H9 (cell line): ENCODE data around the gene KRTAP6-2. TPM values are rescaled to one million over a fixed set of nuclear protein-coding genes. Genes with fewer than 3 reads are reported as not detected.

Experiments
- DNase-seq: peaks from one replicate; pipeline ENCODE4 v3.0.0-alpha.2; 2017
- H2AFZ ChIP-seq: one replicate; pipeline ENCODE4 v1.6.1; 2013; ENCODE audit warnings: mild to moderate bottlenecking, low read length, control low read depth, moderate library complexity
- H2AK5ac ChIP-seq: 2 replicates; pipeline ENCODE4 v1.6.1; 2013; ENCODE audit warnings: low read length, control low read depth, mixed read lengths; ENCODE audit not compliant: insufficient read length
- H2BK120ac ChIP-seq: one replicate; pipeline ENCODE4 v1.6.1; 2013; ENCODE audit warnings: low read depth, mild to moderate bottlenecking, low read length, control low read depth, inconsistent platforms; ENCODE audit not compliant: poor library complexity, severe bottlenecking
- H2BK12ac ChIP-seq: 2 replicates; pipeline ENCODE4 v1.6.1; 2013; ENCODE audit warnings: low read length, control low read depth, mixed read lengths, low read depth; ENCODE audit not compliant: insufficient read length
- H2BK15ac ChIP-seq: 2 replicates; pipeline ENCODE4 v1.6.1; 2013; ENCODE audit warnings: low read depth, low read length, control low read depth
- H2BK20ac ChIP-seq: one replicate; pipeline ENCODE4 v1.6.1; 2013; ENCODE audit warnings: low read depth, mild to moderate bottlenecking, low read length, control low read depth, inconsistent platforms; ENCODE audit not compliant: poor library complexity, severe bottlenecking
- H2BK5ac ChIP-seq: 2 replicates; pipeline ENCODE4 v1.6.1; 2013; ENCODE audit warnings: low read length, control low read depth, mixed read lengths; ENCODE audit not compliant: insufficient read length
- H3K14ac ChIP-seq: 2 replicates; pipeline ENCODE4 v1.6.1; 2013; ENCODE audit warnings: low read length, control low read depth; ENCODE audit not compliant: insufficient read depth
- H3K18ac ChIP-seq: 2 replicates; pipeline ENCODE4 v1.6.1; 2013; ENCODE audit warnings: low read depth, mild to moderate bottlenecking, mixed read lengths, low read length, control low read depth; ENCODE audit not compliant: insufficient read length
- H3K23ac ChIP-seq: 2 replicates; pipeline ENCODE4 v1.6.1; 2013; ENCODE audit warnings: low read length, control low read depth, mixed read lengths, low read depth; ENCODE audit not compliant: insufficient read length
- H3K23me2 ChIP-seq: 2 replicates; pipeline ENCODE4 v1.6.1; 2013; ENCODE audit warnings: low read depth, mild to moderate bottlenecking, mixed read lengths, low read length, control low read depth; ENCODE audit not compliant: insufficient read length, poor library complexity, severe bottlenecking
- H3K27ac ChIP-seq: 2 replicates; pipeline ENCODE4 v1.5.1; 2013; ENCODE audit warnings: low read length, control low read depth, mixed read lengths, low read depth; ENCODE audit not compliant: insufficient read length
- H3K27me3 ChIP-seq: 2 replicates; pipeline ENCODE4 v1.6.1; 2013; ENCODE audit warnings: low read length, control low read depth, inconsistent platforms; ENCODE audit not compliant: insufficient read depth
- H3K4ac ChIP-seq: 2 replicates; pipeline ENCODE4 v1.6.1; 2013; ENCODE audit warnings: low read depth, mild to moderate bottlenecking, control low read depth, inconsistent platforms, low read length, moderate library complexity
- H3K4me1 ChIP-seq: 2 replicates; pipeline ENCODE4 v1.6.1; 2013; ENCODE audit warnings: low read length, control low read depth, inconsistent platforms; ENCODE audit not compliant: insufficient read depth
- H3K4me2 ChIP-seq: 2 replicates; pipeline ENCODE4 v1.6.1; 2013; ENCODE audit warnings: low read length, control low read depth, mixed read lengths; ENCODE audit not compliant: insufficient read length, insufficient read depth
- H3K56ac ChIP-seq: 2 replicates; pipeline ENCODE4 v1.6.1; 2013; ENCODE audit warnings: low read depth, mild to moderate bottlenecking, mixed read lengths, low read length, control low read depth; ENCODE audit not compliant: insufficient read length
- H3K79me1 ChIP-seq: 2 replicates; pipeline ENCODE4 v1.6.1; 2013; ENCODE audit warnings: low read depth, mild to moderate bottlenecking, moderate library complexity, low read length, control low read depth, inconsistent platforms; ENCODE audit not compliant: insufficient read depth, poor library complexity, severe bottlenecking
- H3K79me2 ChIP-seq: 2 replicates; pipeline ENCODE4 v1.6.1; 2013; ENCODE audit warnings: low read length, control low read depth, inconsistent platforms; ENCODE audit not compliant: insufficient read depth
- H3K9ac ChIP-seq: 2 replicates; pipeline ENCODE4 v1.6.1; 2013; ENCODE audit warnings: low read length, control low read depth, mixed read lengths; ENCODE audit not compliant: insufficient read length; ENCODE audit errors: extremely low read depth
- H3K9me3 ChIP-seq: one replicate; pipeline ENCODE4 v1.6.1; 2013; ENCODE audit warnings: low read depth, low read length, inconsistent platforms; ENCODE audit not compliant: control insufficient read depth
- H3T11ph ChIP-seq: one replicate; pipeline ENCODE4 v1.6.1; 2013; ENCODE audit warnings: mild to moderate bottlenecking, low read length, control low read depth, inconsistent platforms
- H4K20me1 ChIP-seq: one replicate; pipeline ENCODE4 v1.6.1; 2013; ENCODE audit not compliant: control insufficient read depth, insufficient read length, insufficient read depth
- H4K5ac ChIP-seq: 2 replicates; pipeline ENCODE4 v1.6.1; 2013; ENCODE audit warnings: low read depth, mild to moderate bottlenecking, mixed read lengths, low read length, control low read depth; ENCODE audit not compliant: insufficient read length
- H4K8ac ChIP-seq: replicated peaks from 2 replicates; pipeline ENCODE4 v1.6.1; 2013; ENCODE audit warnings: low read length, control low read depth, mixed read lengths, low read depth; ENCODE audit not compliant: insufficient read length
- H4K91ac ChIP-seq: 2 replicates; pipeline ENCODE4 v1.6.1; 2013; ENCODE audit warnings: low read depth, mild to moderate bottlenecking, moderate library complexity, mixed read lengths, low read length, control low read depth; ENCODE audit not compliant: insufficient read length
- H3K27ac Mint-ChIP-seq, 3 experiments: 2 replicates in 2 of 3; 3 replicates in 1 of 3; pipeline ENCODE4 v1.8.0; 2020 to 2021; ENCODE audit warnings: mixed read lengths in 3 of 3, mild to moderate bottlenecking in 1 of 3, moderate library complexity in 1 of 3
- H3K27me3 Mint-ChIP-seq: 2 replicates; pipeline ENCODE4 v1.8.0; 2021; ENCODE audit warnings: low read depth, mild to moderate bottlenecking, moderate library complexity, mixed read lengths
- H3K36me3 Mint-ChIP-seq, 3 experiments: 2 replicates in 2 of 3; 3 replicates in 1 of 3; pipeline ENCODE4 v1.8.0; 2020 to 2021; ENCODE audit warnings: low read depth in 3 of 3, mixed read lengths in 3 of 3; ENCODE audit not compliant: insufficient read depth in 1 of 3
- H3K4me1 Mint-ChIP-seq, 2 experiments: 2 replicates each; pipeline ENCODE4 v1.8.0; 2020; ENCODE audit warnings: mixed read lengths in 2 of 2
- H3K4me3 Mint-ChIP-seq, 2 experiments: 2 replicates in 1 of 2; 3 replicates in 1 of 2; pipeline ENCODE4 v1.8.0; 2020 to 2021; ENCODE audit warnings: mild to moderate bottlenecking in 2 of 2, mixed read lengths in 2 of 2, moderate library complexity in 1 of 2
- H3K9me3 Mint-ChIP-seq, 2 experiments: 2 replicates in 1 of 2; 3 replicates in 1 of 2; pipeline ENCODE4 v1.8.0; 2020; ENCODE audit warnings: mild to moderate bottlenecking in 2 of 2, mixed read lengths in 2 of 2, moderate library complexity in 1 of 2
- total RNA-seq: library from RNA; stranded (reverse); gene quantifications from 2 replicates; pipeline ENCODE4 v1.2.1, GENCODE V29; 2021
- TF ChIP-seq, protein P1 (sequence below): fragments of 200-600 bp; sonication (generic); conservative IDR thresholded peaks from 3 replicates; pipeline ENCODE4 v1.8.0; 2021; ENCODE audit warnings: antibody characterized with exemption, mild to moderate bottlenecking

Gene KRTAP6-2
- total RNA-seq, 1 experiment from 2014 or later, result not detected

DNA sequence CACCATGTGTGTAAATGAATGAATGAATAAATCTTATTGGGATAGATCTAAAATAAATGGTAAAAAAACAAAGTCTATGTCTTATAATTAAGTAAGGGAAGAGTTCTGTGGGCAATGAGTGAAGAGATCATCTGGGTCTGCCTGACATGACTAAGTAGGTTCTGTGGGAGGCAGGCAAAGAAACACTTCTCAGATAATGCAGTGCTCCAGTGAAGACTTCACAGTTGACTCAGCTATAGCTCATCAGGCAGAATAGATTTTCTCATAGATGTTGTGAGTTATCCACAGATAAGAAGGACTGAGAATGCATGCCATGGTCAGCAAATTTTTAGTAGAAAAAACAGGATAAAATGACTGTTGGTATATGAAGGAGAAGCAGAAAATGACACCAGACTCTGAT is 20.9 kb downstream of the KRTAP6-2 start:
- no peaks in the 10 kb centered on the region for H3K79me2 ChIP-seq

More for the DNA sequence above, 20.9 kb downstream of the KRTAP6-2 start:
- no peak overlapping the region for H3K18ac ChIP-seq
- no peak overlapping the region for H3K56ac ChIP-seq
- H2AFZ ChIP-seq, result no peak overlapping the region
- H3K9me3 ChIP-seq, result no peaks in the 10 kb centered on the region
- no peak overlapping the region for H3K27ac Mint-ChIP-seq
- H3K9me3 Mint-ChIP-seq, result peaks cover 0 to 3% of the 10 kb centered on the region in 2 experiments; a peak in 1 of 5 replicates
- H3K36me3 Mint-ChIP-seq, result peaks cover 0 to 10% (median 0%) of the 10 kb centered on the region in 3 experiments; a peak in 2 of 7 replicates
- TF ChIP-seq, protein P1, sequence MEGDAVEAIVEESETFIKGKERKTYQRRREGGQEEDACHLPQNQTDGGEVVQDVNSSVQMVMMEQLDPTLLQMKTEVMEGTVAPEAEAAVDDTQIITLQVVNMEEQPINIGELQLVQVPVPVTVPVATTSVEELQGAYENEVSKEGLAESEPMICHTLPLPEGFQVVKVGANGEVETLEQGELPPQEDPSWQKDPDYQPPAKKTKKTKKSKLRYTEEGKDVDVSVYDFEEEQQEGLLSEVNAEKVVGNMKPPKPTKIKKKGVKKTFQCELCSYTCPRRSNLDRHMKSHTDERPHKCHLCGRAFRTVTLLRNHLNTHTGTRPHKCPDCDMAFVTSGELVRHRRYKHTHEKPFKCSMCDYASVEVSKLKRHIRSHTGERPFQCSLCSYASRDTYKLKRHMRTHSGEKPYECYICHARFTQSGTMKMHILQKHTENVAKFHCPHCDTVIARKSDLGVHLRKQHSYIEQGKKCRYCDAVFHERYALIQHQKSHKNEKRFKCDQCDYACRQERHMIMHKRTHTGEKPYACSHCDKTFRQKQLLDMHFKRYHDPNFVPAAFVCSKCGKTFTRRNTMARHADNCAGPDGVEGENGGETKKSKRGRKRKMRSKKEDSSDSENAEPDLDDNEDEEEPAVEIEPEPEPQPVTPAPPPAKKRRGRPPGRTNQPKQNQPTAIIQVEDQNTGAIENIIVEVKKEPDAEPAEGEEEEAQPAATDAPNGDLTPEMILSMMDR, result no peak
- no peak overlapping the region for H2BK12ac ChIP-seq
- H2AK5ac ChIP-seq, result no peak overlapping the region
- no peak overlapping the region for H3K23ac ChIP-seq
- no peak overlapping the region for H4K8ac ChIP-seq
- no peak overlapping the region for H3K4me2 ChIP-seq
- H2BK120ac ChIP-seq, result no peak overlapping the region
- H3K27me3 Mint-ChIP-seq, result no peaks in the 10 kb centered on the region; the same call in 1 of the 2 replicates
- H3K9ac ChIP-seq, result no peak overlapping the region
- H3K27me3 ChIP-seq, result no peaks in the 10 kb centered on the region
- no peak overlapping the region for H2BK5ac ChIP-seq
- no peaks in the 10 kb centered on the region for H3K23me2 ChIP-seq
- H3K4me1 Mint-ChIP-seq, result no peaks in the 10 kb centered on the region
- H2BK20ac ChIP-seq, result no peak overlapping the region
- no peaks in the 10 kb centered on the region for H4K20me1 ChIP-seq
- no peaks in the 10 kb centered on the region for H3K4me1 ChIP-seq
- H3T11ph ChIP-seq, result no peak overlapping the region
- no peak for DNase-seq
- no peak overlapping the region for H3K27ac ChIP-seq
- no peak overlapping the region for H3K14ac ChIP-seq
- no peak overlapping the region for H3K4ac ChIP-seq
- no peak overlapping the region for H4K5ac ChIP-seq
- H4K91ac ChIP-seq, result no peak overlapping the region
- H3K79me1 ChIP-seq, result no peaks in the 10 kb centered on the region
- H2BK15ac ChIP-seq, result no peak overlapping the region
- no peak overlapping the region for H3K4me3 Mint-ChIP-seq
